ENCODE results near the gene COMTD1. TPM values are rescaled to one million over a fixed set of nuclear protein-coding genes. Genes with fewer than 3 reads are reported as not detected.
"Not testable (repeated sequence)": the region's sequence is repeated elsewhere in the genome, so short reads cannot be mapped to it uniquely, and the experiment has no call there.

Gene COMTD1
- total RNA-seq, 4 donors from 2014 or later = 3.2 to 59.7 (median 22.9) TPM

GRCh38 chr10:75205908-75206307 lies 29.8 kb downstream of the COMTD1 start:
- intact Hi-C loops (cut with DNase I; ENCODE audit: low total_unique reads) = no loop called here
- no peaks in the 10 kb centered on the region for H3K9me3 ChIP-seq
- H3K27me3 ChIP-seq = no peaks in the 10 kb centered on the region
- no peak for DNase-seq
- H3K36me3 ChIP-seq = no peaks in the 10 kb centered on the region
- no peak overlapping the region for H3K4me3 ChIP-seq
- H3K4me1 ChIP-seq = peaks cover 0 to 4% of the 10 kb centered on the region in 2 donors
- no peak overlapping the region for H3K27ac ChIP-seq
- no peak for TF ChIP-seq CTCF (IDR thresholded peaks at IDR 0.05)
- TF ChIP-seq POLR2A (IDR thresholded peaks at IDR 0.05) = no peak

GRCh38 chr10:75203724-75204123 lies 32.0 kb downstream of the COMTD1 start:
- H3K27ac ChIP-seq = peak overlapping the region in 1 of 2 donors; percentile 75
- peaks cover 0 to 4% of the 10 kb centered on the region in 2 donors for H3K4me1 ChIP-seq
- H3K4me3 ChIP-seq = no peak overlapping the region
- H3K9me3 ChIP-seq = no peaks in the 10 kb centered on the region
- intact Hi-C loops (cut with DNase I; ENCODE audit: low total_unique reads) = no loop called here
- DNase-seq = no peak
- no peaks in the 10 kb centered on the region for H3K27me3 ChIP-seq
- no peaks in the 10 kb centered on the region for H3K36me3 ChIP-seq
- TF ChIP-seq CTCF (IDR thresholded peaks at IDR 0.05) (no peak), POLR2A (IDR thresholded peaks at IDR 0.05) (no peak)

GRCh38 chr10:75203046-75203620 lies 32.6 kb downstream of the COMTD1 start:
- H3K27me3 ChIP-seq; H3K4me3 ChIP-seq; H3K36me3 ChIP-seq; H3K4me1 ChIP-seq; intact Hi-C loops (cut with DNase I; ENCODE audit: low total_unique reads); DNase-seq; H3K9me3 ChIP-seq: not testable (repeated sequence)
- peak overlapping the region; percentile 75 to 79 for H3K27ac ChIP-seq

- H3K27me3 ChIP-seq = no peaks in the 10 kb centered on the region
- no peak overlapping the region for H3K4me3 ChIP-seq
- H3K36me3 ChIP-seq = no peaks in the 10 kb centered on the region
- TF ChIP-seq CTCF (IDR thresholded peaks at IDR 0.05) = no peak
- TF ChIP-seq POLR2A (IDR thresholded peaks at IDR 0.05) = no peak
- no peaks in the 10 kb centered on the region for H3K9me3 ChIP-seq
- peak overlapping the region; percentile 75 to 79 for H3K27ac ChIP-seq
- peak; percentile 75 to 82 for DNase-seq
- intact Hi-C loops (cut with DNase I; ENCODE audit: low total_unique reads) = no loop called here
- peaks cover 0 to 4% of the 10 kb centered on the region in 2 donors for H3K4me1 ChIP-seq
Measured at GRCh38 chr10:75202321-75203045, 33.3 kb downstream of the COMTD1 start.

- H3K36me3 ChIP-seq = no peaks in the 10 kb centered on the region
- H3K4me3 ChIP-seq = no peak overlapping the region
- H3K27ac ChIP-seq = peak overlapping the region; percentile 63 to 79
- TF ChIP-seq POLR2A (IDR thresholded peaks at IDR 0.05) (no peak), CTCF (IDR thresholded peaks at IDR 0.05) (no peak)
- intact Hi-C loops (cut with DNase I; ENCODE audit: low total_unique reads) = no loop called here
- peaks cover 0 to 4% of the 10 kb centered on the region in 2 donors for H3K4me1 ChIP-seq
- H3K27me3 ChIP-seq = no peaks in the 10 kb centered on the region
- no peaks in the 10 kb centered on the region for H3K9me3 ChIP-seq
- DNase-seq = no peak
Measured at GRCh38 chr10:75201793-75202307, 33.9 kb downstream of the COMTD1 start.

- H3K27ac ChIP-seq; H3K4me1 ChIP-seq; intact Hi-C loops (cut with DNase I; ENCODE audit: low total_unique reads); H3K36me3 ChIP-seq; H3K4me3 ChIP-seq; H3K9me3 ChIP-seq; DNase-seq; H3K27me3 ChIP-seq: not testable (repeated sequence)
Measured at GRCh38 chr10:75199949-75200348, 35.8 kb downstream of the COMTD1 start.

Data from uterus (tissue), 4 donors.